ENCODE results near the gene MAPK1IP1L. TPM values are rescaled to one million over a fixed set of nuclear protein-coding genes. Genes with fewer than 3 reads are reported as not detected.
"Not testable (repeated sequence)": the region's sequence is repeated elsewhere in the genome, so short reads cannot be mapped to it uniquely, and the experiment has no call there.

The MAPK1IP1L gene
- total and polyA plus RNA-seq, 2 experiments from 2014 or later = 79.6 to 97.7 TPM

DNA sequence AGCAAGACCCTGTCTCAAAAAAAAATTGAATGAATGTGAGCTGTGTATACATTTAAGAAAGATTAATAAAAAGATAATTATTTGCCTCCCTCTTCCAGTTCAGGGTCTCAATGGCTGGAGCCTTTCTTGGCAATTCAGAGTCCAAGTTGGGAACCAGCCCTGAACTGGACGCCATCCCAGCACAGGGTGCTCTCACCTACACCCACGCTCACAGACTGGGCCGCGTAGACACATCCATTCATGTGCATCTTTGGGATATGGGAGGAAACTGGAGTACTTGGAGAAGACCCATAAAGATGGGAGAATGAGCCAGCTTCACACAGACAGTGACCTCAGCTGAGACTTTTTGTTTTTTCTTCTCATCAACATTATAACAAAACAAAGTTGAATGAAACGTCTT is 6.5 kb downstream of the MAPK1IP1L start:
- Histone ChIP-seq H3K36me3 (peaks cover 17% of the 10 kb centered on the region), H3K27me3 (no peaks in the 10 kb centered on the region), H3K4me3 (no peak overlapping the region), H3K27ac (no peak overlapping the region), H3K9me3 (ENCODE audit: low read depth) (no peaks in the 10 kb centered on the region), H3K4me1 (ENCODE audit: low read depth) (peaks cover 7% of the 10 kb centered on the region)
- TF ChIP-seq, protein P1, sequence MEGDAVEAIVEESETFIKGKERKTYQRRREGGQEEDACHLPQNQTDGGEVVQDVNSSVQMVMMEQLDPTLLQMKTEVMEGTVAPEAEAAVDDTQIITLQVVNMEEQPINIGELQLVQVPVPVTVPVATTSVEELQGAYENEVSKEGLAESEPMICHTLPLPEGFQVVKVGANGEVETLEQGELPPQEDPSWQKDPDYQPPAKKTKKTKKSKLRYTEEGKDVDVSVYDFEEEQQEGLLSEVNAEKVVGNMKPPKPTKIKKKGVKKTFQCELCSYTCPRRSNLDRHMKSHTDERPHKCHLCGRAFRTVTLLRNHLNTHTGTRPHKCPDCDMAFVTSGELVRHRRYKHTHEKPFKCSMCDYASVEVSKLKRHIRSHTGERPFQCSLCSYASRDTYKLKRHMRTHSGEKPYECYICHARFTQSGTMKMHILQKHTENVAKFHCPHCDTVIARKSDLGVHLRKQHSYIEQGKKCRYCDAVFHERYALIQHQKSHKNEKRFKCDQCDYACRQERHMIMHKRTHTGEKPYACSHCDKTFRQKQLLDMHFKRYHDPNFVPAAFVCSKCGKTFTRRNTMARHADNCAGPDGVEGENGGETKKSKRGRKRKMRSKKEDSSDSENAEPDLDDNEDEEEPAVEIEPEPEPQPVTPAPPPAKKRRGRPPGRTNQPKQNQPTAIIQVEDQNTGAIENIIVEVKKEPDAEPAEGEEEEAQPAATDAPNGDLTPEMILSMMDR (IDR thresholded peaks at IDR 0.05; ENCODE audit: low read depth, low read length) = no peak
- DNase-seq (ENCODE audit: low read depth in 1 of 2, low spot score in 1 of 2) = no peak

- Histone ChIP-seq H3K9me3 (ENCODE audit: low read depth) (no peaks in the 10 kb centered on the region), H3K4me1 (ENCODE audit: low read depth) (no peaks in the 10 kb centered on the region), H3K36me3 (peaks cover 23% of the 10 kb centered on the region), H3K4me3 (no peak overlapping the region), H3K27ac (no peak overlapping the region), H3K27me3 (no peaks in the 10 kb centered on the region)
- TF ChIP-seq, protein P1 (IDR thresholded peaks at IDR 0.05; ENCODE audit: low read depth, low read length) = no peak
- DNase-seq (ENCODE audit: low read depth in 1 of 2, low spot score in 1 of 2) = no peak
These were observed 7.9 kb downstream of the MAPK1IP1L start for GRCh38 chr14:55059333-55059732.

GRCh38 chr14:55062517-55063351 is 11.3 kb downstream of the MAPK1IP1L start:
- peaks cover 45% of the 10 kb centered on the region for H3K36me3 ChIP-seq
- no peak for DNase-seq (ENCODE audit: low read depth in 1 of 2, low spot score in 1 of 2)
- no peak overlapping the region for H3K27ac ChIP-seq
- H3K4me3 ChIP-seq = no peak overlapping the region
- no peaks in the 10 kb centered on the region for H3K9me3 ChIP-seq (ENCODE audit: low read depth)
- no peaks in the 10 kb centered on the region for H3K27me3 ChIP-seq
- no peaks in the 10 kb centered on the region for H3K4me1 ChIP-seq (ENCODE audit: low read depth)
- TF ChIP-seq, protein P1 (IDR thresholded peaks at IDR 0.05; ENCODE audit: low read depth, low read length) = no peak

DNA sequence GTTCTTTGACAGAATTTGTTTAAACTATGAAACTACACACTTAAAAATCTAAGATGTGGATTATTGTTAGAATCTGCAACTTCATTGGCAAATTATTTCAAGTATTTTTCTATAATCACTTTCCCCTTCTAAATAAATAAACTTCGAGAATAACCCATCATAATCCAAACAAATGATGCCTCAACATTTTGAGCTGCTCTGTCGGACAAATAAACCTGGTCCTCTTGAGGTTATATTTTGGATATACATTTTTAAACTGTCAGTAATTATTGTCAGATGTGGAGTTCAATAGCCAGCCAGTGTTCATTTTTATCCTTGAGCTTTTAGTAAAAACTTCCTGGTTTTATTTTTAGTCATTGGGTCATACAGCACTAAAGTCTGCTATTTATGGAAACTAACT is 13.4 kb downstream of the MAPK1IP1L start:
- DNase-seq (ENCODE audit: low read depth in 1 of 2, low spot score in 1 of 2); H3K4me3 ChIP-seq; H3K4me1 ChIP-seq (ENCODE audit: low read depth); H3K27me3 ChIP-seq; H3K9me3 ChIP-seq (ENCODE audit: low read depth): not testable (repeated sequence)
- Histone ChIP-seq H3K36me3 (peaks cover 45% of the 10 kb centered on the region), H3K27ac (peak overlapping the region; percentile 63)

- Histone ChIP-seq H3K27ac (peak overlapping the region; percentile 63), H3K27me3 (no peaks in the 10 kb centered on the region), H3K4me1 (ENCODE audit: low read depth) (no peaks in the 10 kb centered on the region), H3K4me3 (no peak overlapping the region), H3K9me3 (ENCODE audit: low read depth) (no peaks in the 10 kb centered on the region), H3K36me3 (peaks cover 45% of the 10 kb centered on the region)
- TF ChIP-seq, protein P1 (IDR thresholded peaks at IDR 0.05; ENCODE audit: low read depth, low read length) = no peak
- DNase-seq (ENCODE audit: low read depth in 1 of 2, low spot score in 1 of 2) = no peak
These were observed 14.0 kb downstream of the MAPK1IP1L start for GRCh38 chr14:55065411-55065810.

- no peak for DNase-seq (ENCODE audit: low read depth in 1 of 2, low spot score in 1 of 2)
- Histone ChIP-seq H3K36me3 (peaks cover 43% of the 10 kb centered on the region), H3K4me1 (ENCODE audit: low read depth) (no peaks in the 10 kb centered on the region), H3K27me3 (no peaks in the 10 kb centered on the region), H3K4me3 (no peak overlapping the region), H3K9me3 (ENCODE audit: low read depth) (no peaks in the 10 kb centered on the region), H3K27ac (peak overlapping the region; percentile 49)
- TF ChIP-seq, protein P1 (IDR thresholded peaks at IDR 0.05; ENCODE audit: low read depth, low read length) = no peak
These were observed 14.8 kb downstream of the MAPK1IP1L start for GRCh38 chr14:55066223-55066622.

Data from cardiac muscle cell (in vitro differentiated cells and primary cell).